Spleen (tissue), 7 donors: ENCODE measurements around the gene CTAG1A.
"Not testable (repeated sequence)": the region's sequence is repeated elsewhere in the genome, so short reads cannot be mapped to it uniquely, and the experiment has no call there.

Experiments used
- POLR2AphosphoS5 ChIP-seq, 3 donors: sonication (generic); formaldehyde crosslinking; IDR thresholded peaks; one replicate each; pipeline ENCODE4 v1.5.1; 2017; ENCODE audit warnings: antibody characterized with exemption in 3 of 3
- TF ChIP-seq, protein P1 (sequence below), 11 experiments: fragments of 200-600 bp in 7 of 11; fragments of 450-650 bp in 4 of 11; sonication (generic) in 4 of 11; IDR thresholded peaks in 8 of 11; conservative IDR thresholded peaks in 3 of 11; 1 replicate in 7 of 11; 2 replicates in 4 of 11; pipeline versions ENCODE4 v1.4.0 to v1.8.0; 2016 to 2021; ENCODE audit warnings: antibody characterized with exemption in 11 of 11, inconsistent platforms in 4 of 11, mild to moderate bottlenecking in 1 of 11
- donor health status: DM: no; HTN: no; CAD: no; lungs with moderate emphysema.
- donor health status: DM: no; HTN: no; CAD: no.
- donor health status: DM: no; HTN: no; CAD: no.

DNA sequence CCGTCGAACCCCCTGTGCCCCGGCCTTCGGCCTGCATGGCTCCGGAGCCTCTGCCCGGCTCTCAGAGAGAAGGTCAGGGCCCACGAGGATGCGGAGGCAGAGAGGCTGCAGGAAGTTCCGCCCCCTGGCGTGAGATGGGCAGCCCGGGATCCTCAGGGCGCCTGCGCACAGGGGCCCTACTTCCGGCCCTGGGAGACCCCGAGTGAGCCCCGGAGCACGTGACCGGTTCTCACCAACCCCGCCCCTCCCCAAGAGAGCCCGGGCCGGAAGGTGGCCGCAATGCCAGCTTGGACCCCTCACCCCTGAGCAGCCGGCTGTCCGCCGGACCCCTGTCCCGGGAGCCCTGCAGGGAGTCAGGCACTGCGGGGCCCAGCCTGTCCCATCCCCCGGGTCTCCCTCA, 34.2 kb downstream of the CTAG1A start, which contains the start of gene CTAG1B:
- TF ChIP-seq, protein P1, sequence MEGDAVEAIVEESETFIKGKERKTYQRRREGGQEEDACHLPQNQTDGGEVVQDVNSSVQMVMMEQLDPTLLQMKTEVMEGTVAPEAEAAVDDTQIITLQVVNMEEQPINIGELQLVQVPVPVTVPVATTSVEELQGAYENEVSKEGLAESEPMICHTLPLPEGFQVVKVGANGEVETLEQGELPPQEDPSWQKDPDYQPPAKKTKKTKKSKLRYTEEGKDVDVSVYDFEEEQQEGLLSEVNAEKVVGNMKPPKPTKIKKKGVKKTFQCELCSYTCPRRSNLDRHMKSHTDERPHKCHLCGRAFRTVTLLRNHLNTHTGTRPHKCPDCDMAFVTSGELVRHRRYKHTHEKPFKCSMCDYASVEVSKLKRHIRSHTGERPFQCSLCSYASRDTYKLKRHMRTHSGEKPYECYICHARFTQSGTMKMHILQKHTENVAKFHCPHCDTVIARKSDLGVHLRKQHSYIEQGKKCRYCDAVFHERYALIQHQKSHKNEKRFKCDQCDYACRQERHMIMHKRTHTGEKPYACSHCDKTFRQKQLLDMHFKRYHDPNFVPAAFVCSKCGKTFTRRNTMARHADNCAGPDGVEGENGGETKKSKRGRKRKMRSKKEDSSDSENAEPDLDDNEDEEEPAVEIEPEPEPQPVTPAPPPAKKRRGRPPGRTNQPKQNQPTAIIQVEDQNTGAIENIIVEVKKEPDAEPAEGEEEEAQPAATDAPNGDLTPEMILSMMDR (IDR thresholded peaks at IDR 0.05 in 8 of 11, conservative IDR thresholded peaks at IDR 0.05 in 3 of 11), result not testable (repeated sequence)
- TF ChIP-seq POLR2AphosphoS5 (IDR thresholded peaks at IDR 0.05), result not testable (repeated sequence)
